Measurements from ENCODE around the gene ANKRD29. TPM values are rescaled to one million over a fixed set of nuclear protein-coding genes. Genes with fewer than 3 reads are reported as not detected.

ANKRD29 gene
- total and polyA plus RNA-seq, 2 donors (not counting 1 experiment from before 2014, with no cell fraction given), result 2.0 to 6.9 TPM

DNA sequence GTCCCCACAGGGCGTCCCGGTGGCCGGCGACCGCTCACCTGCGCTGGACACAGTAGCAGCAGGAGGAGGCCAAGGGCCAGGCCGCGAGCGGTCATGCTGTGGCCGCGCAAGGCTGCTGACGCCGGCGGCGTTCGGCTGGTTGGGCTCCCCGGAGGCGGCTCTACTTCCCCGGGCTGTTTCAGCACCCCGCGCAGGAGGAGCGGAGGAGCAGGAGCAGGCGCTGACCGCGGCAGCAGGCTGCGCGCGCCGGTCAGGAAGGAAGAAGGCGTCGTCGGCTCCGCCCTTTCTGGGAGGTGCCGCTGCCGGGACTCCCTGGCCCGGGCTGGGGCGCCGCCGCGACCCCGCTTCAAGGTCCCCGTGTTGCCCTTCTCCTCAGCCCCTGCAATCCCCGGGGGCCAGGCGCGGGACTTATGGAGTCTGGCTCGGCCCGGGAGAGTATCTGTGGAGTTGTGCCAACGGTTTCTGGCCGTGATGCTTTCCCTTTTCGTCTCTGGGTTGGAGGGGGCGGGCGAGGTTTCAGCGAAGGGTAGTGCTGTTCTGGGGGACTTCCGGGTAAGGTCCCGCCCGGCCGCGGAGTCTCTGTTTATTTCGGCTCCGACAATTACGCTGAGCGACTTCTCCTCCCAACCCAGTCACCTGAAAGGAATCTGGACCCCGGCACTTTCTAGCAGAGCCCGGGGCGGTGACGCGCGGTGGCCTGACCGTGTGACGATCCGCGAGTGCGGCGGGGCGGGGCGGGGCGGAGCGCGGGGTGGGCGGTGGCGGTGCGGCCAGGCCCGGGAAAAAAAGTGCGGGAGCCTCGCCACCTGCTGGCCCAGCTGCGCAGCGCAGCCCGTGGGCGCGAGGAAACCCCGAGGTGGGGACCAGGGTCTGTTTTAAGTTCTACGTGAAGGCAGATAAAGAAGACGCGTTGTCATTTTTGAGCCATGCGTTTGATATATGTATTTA is 76.2 kb downstream of the ANKRD29 start, which contains the start of gene NPC1:
TSS of gene NPC1 (minus strand) at position 258 of the 948 bp plus-strand sequence. CDS start at position 95, 163 bp downstream.
- Histone ChIP-seq H3K4me2 (ENCODE audit: extremely low read depth, insufficient read depth, low read length) (peak within 1 kb of the TSS; percentile 92), H3K27ac (ENCODE audit: insufficient read depth, low read length) (peak within 1 kb of the TSS; percentile 99), H3K4me3 (replicated peaks in 1 of 4; ENCODE audit: control extremely low read depth in 1 of 4, insufficient read depth in 1 of 4, low read depth in 3 of 4, low read length in 4 of 4) (peak within 1 kb of the TSS; percentile 70 to 95 (median 88)), H3K9ac (ENCODE audit: insufficient read depth, low read length) (peak within 1 kb of the TSS; percentile 99), H3K4me1 (ENCODE audit: control insufficient read depth, extremely low read depth, insufficient read depth, low read length) (peaks cover 8% of the 10 kb centered on the region), H2AFZ (ENCODE audit: low read length) (peak within 1 kb of the TSS; percentile 75), H3K79me2 (ENCODE audit: control insufficient read depth, insufficient read depth, low read length) (peaks cover 24% of the 10 kb centered on the region), H4K20me1 (ENCODE audit: control insufficient read depth, extremely low read depth, insufficient read depth, low read length) (no peaks in the 10 kb centered on the region), H3K36me3 (ENCODE audit: control insufficient read depth, insufficient read depth, low read length) (no peaks in the 10 kb centered on the region), H3K9me3 (ENCODE audit: control insufficient read depth, insufficient read depth, low read depth, low read length) (no peaks in the 10 kb centered on the region), H3K27me3 (ENCODE audit: control insufficient read depth, insufficient read depth, low read length) (no peaks in the 10 kb centered on the region)
- DNase-seq (ENCODE audit: low read depth in 2 of 2), result peak; percentile 92 to 93
- TF ChIP-seq, protein P1, sequence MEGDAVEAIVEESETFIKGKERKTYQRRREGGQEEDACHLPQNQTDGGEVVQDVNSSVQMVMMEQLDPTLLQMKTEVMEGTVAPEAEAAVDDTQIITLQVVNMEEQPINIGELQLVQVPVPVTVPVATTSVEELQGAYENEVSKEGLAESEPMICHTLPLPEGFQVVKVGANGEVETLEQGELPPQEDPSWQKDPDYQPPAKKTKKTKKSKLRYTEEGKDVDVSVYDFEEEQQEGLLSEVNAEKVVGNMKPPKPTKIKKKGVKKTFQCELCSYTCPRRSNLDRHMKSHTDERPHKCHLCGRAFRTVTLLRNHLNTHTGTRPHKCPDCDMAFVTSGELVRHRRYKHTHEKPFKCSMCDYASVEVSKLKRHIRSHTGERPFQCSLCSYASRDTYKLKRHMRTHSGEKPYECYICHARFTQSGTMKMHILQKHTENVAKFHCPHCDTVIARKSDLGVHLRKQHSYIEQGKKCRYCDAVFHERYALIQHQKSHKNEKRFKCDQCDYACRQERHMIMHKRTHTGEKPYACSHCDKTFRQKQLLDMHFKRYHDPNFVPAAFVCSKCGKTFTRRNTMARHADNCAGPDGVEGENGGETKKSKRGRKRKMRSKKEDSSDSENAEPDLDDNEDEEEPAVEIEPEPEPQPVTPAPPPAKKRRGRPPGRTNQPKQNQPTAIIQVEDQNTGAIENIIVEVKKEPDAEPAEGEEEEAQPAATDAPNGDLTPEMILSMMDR (conservative IDR thresholded peaks at IDR 0.05 in 1 of 2, IDR thresholded peaks at IDR 0.05 in 1 of 2; ENCODE audit: low read depth in 1 of 2, low read length in 2 of 2), result peak; percentile 73 to 80
- no peak for TF ChIP-seq EZH2 (IDR thresholded peaks at IDR 0.05; ENCODE audit: low read length, missing control alignments)

- no peaks in the 10 kb centered on the region for H3K9me3 ChIP-seq (ENCODE audit: control insufficient read depth, insufficient read depth, low read depth, low read length)
- DNase-seq (ENCODE audit: low read depth in 2 of 2), result no peak
- peaks cover 11% of the 10 kb centered on the region for H3K4me1 ChIP-seq (ENCODE audit: control insufficient read depth, extremely low read depth, insufficient read depth, low read length)
- H2AFZ ChIP-seq (ENCODE audit: low read length), result peak overlapping the region; percentile 29
- H3K4me2 ChIP-seq (ENCODE audit: extremely low read depth, insufficient read depth, low read length), result peak overlapping the region; percentile 92
- no peak for TF ChIP-seq EZH2 (IDR thresholded peaks at IDR 0.05; ENCODE audit: low read length, missing control alignments)
- TF ChIP-seq, protein P1 (conservative IDR thresholded peaks at IDR 0.05 in 1 of 2, IDR thresholded peaks at IDR 0.05 in 1 of 2; ENCODE audit: low read depth in 1 of 2, low read length in 2 of 2), result no peak
- H4K20me1 ChIP-seq (ENCODE audit: control insufficient read depth, extremely low read depth, insufficient read depth, low read length), result no peaks in the 10 kb centered on the region
- H3K27ac ChIP-seq (ENCODE audit: insufficient read depth, low read length), result peak overlapping the region; percentile 99
- peak overlapping the region; percentile 99 for H3K9ac ChIP-seq (ENCODE audit: insufficient read depth, low read length)
- peaks cover 24% of the 10 kb centered on the region for H3K79me2 ChIP-seq (ENCODE audit: control insufficient read depth, insufficient read depth, low read length)
- H3K27me3 ChIP-seq (ENCODE audit: control insufficient read depth, insufficient read depth, low read length), result no peaks in the 10 kb centered on the region
- no peaks in the 10 kb centered on the region for H3K36me3 ChIP-seq (ENCODE audit: control insufficient read depth, insufficient read depth, low read length)
- H3K4me3 ChIP-seq (replicated peaks in 1 of 4; ENCODE audit: control extremely low read depth in 1 of 4, insufficient read depth in 1 of 4, low read depth in 3 of 4, low read length in 4 of 4), result peak overlapping the region; percentile 70 to 95 (median 88)
Measured at GRCh38 chr18:23585897-23586248, 76.8 kb downstream of the ANKRD29 start.

DNA sequence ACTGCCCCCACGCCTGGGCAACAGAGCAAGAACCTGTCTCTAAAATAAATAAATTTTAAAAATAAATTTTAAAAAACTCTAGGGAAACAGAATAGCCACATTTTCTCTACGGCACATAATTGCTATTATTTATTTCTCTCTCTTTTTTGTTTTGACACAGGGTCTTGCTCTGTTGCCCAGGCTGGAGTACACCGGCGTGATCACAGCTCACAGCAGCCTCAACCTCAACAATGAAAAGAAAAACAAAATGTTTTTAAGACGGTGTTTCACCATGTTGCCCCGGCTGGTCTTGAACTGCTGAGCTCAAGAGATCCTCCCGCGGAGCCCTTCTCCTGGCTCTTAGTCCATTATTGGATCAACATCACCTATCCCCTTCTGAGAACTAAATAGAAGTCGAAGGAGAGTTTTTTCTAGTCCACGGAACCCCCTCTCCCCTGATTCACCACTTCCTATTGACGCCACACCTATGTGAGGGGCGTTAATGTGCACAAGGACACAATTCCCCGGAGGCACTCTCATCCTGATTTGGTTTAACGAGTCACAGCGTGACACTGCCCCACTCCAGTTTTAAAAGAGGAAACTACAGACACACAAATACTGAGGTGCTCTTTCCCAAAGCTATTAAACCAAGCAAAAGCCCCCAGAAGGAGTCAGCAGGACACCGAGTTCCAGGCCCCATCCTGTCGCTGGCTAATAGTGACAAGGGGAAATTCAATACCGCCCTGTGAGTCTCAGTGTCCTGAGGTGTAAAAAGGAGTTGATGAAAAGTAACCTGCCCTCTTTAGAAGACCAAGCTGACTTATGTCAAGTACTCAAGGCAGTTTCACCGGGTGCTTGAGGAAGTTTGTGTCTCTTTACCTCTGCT is 77.5 kb downstream of the ANKRD29 start:
- no peaks in the 10 kb centered on the region for H3K36me3 ChIP-seq (ENCODE audit: control insufficient read depth, insufficient read depth, low read length)
- H3K4me1 ChIP-seq (ENCODE audit: control insufficient read depth, extremely low read depth, insufficient read depth, low read length), result peaks cover 15% of the 10 kb centered on the region
- H3K27me3 ChIP-seq (ENCODE audit: control insufficient read depth, insufficient read depth, low read length), result no peaks in the 10 kb centered on the region
- peaks cover 27% of the 10 kb centered on the region for H3K79me2 ChIP-seq (ENCODE audit: control insufficient read depth, insufficient read depth, low read length)
- H3K9ac ChIP-seq (ENCODE audit: insufficient read depth, low read length), result peak overlapping the region; percentile 99
- no peak for DNase-seq (ENCODE audit: low read depth in 2 of 2)
- peak overlapping the region; percentile 92 for H3K4me2 ChIP-seq (ENCODE audit: extremely low read depth, insufficient read depth, low read length)
- no peaks in the 10 kb centered on the region for H3K9me3 ChIP-seq (ENCODE audit: control insufficient read depth, insufficient read depth, low read depth, low read length)
- H3K27ac ChIP-seq (ENCODE audit: insufficient read depth, low read length), result peak overlapping the region; percentile 99
- no peaks in the 10 kb centered on the region for H4K20me1 ChIP-seq (ENCODE audit: control insufficient read depth, extremely low read depth, insufficient read depth, low read length)
- H2AFZ ChIP-seq (ENCODE audit: low read length), result no peak overlapping the region
- TF ChIP-seq EZH2 (IDR thresholded peaks at IDR 0.05; ENCODE audit: low read length, missing control alignments), result no peak
- TF ChIP-seq, protein P1 (conservative IDR thresholded peaks at IDR 0.05 in 1 of 2, IDR thresholded peaks at IDR 0.05 in 1 of 2; ENCODE audit: low read depth in 1 of 2, low read length in 2 of 2), result no peak
- peak overlapping the region; percentile 70 to 95 (median 88) for H3K4me3 ChIP-seq (replicated peaks in 1 of 4; ENCODE audit: control extremely low read depth in 1 of 4, insufficient read depth in 1 of 4, low read depth in 3 of 4, low read length in 4 of 4)

All from fibroblast of lung (primary cell).